IMR-90 (cell line): ENCODE measurements around the gene KLHDC10. TPM values are rescaled to one million over a fixed set of nuclear protein-coding genes. Genes with fewer than 3 reads are reported as not detected.

ENCODE experiments used
- ATAC-seq: fragments of 200-7000 bp; cut with Tn5 transposase; 2 replicates; pipeline ENCODE4 v1.9.1; 2020; ENCODE audit warnings: low read depth, mild to moderate bottlenecking, moderate library complexity
- BruUV-seq: library from RNA; stranded (reverse); fragments of 400-500 nt; replicated peaks from 2 replicates; lab custom pipeline; 2021; lab: Mats Ljungman, UMichigan
- CTCF ChIA-PET: fragments of 300-600 bp; formaldehyde crosslinking; extraction: SDS; loops from one replicate; lab custom pipeline; 2021; ENCODE audit warnings: antibody characterized with exemption; lab: Yijun Ruan, JAX
- POLR2A ChIA-PET: fragments of 300-600 bp; sonication (Branson Sonifier 250); formaldehyde crosslinking; loops from one replicate; lab custom pipeline; 2022; ENCODE audit warnings: antibody characterized with exemption; ENCODE audit not compliant: unreplicated experiment; lab: Charles Lee
- DNase-seq: peaks from one replicate; pipeline ENCODE4 v3.0.0; 2013
- H2AFZ ChIP-seq: replicated peaks from 2 replicates; pipeline ENCODE3; 2013; ENCODE audit warnings: low read length, mild to moderate bottlenecking; ENCODE audit not compliant: poor library complexity
- H2AK5ac ChIP-seq: 2 replicates; pipeline ENCODE4 v1.6.1; 2013; ENCODE audit warnings: low read depth, low read length, inconsistent platforms
- H2AK9ac ChIP-seq: replicated peaks from 2 replicates; pipeline ENCODE3; 2013; ENCODE audit warnings: mild to moderate bottlenecking, low read depth, low read length, moderate library complexity; ENCODE audit not compliant: poor library complexity
- H2BK120ac ChIP-seq: 2 replicates; pipeline ENCODE4 v1.6.1; 2013; ENCODE audit warnings: low read depth, low read length, inconsistent platforms
- H2BK15ac ChIP-seq: 3 replicates; pipeline ENCODE4 v1.6.1; 2013; ENCODE audit warnings: low read depth, low read length, inconsistent platforms
- H2BK20ac ChIP-seq: 2 replicates; pipeline ENCODE4 v1.6.1; 2013; ENCODE audit warnings: low read depth, mild to moderate bottlenecking, inconsistent platforms, low read length, moderate library complexity
- H2BK5ac ChIP-seq: 2 replicates; pipeline ENCODE4 v1.6.1; 2013; ENCODE audit warnings: mild to moderate bottlenecking, low read depth, low read length, inconsistent platforms; ENCODE audit not compliant: poor library complexity, severe bottlenecking
- H3K14ac ChIP-seq: replicated peaks from 2 replicates; pipeline ENCODE4 v1.6.1; 2013; ENCODE audit warnings: low read depth, low read length, inconsistent platforms
- H3K18ac ChIP-seq: 2 replicates; pipeline ENCODE4 v1.6.1; 2013; ENCODE audit warnings: low read depth, low read length, control low read depth
- H3K23ac ChIP-seq: 2 replicates; pipeline ENCODE4 v1.6.1; 2013; ENCODE audit warnings: low read depth, low read length, inconsistent platforms
- H3K27ac ChIP-seq: 2 replicates; pipeline ENCODE4 v1.5.1; 2013; ENCODE audit warnings: mild to moderate bottlenecking, control low read depth, low read length; ENCODE audit not compliant: insufficient read depth
- H3K27me3 ChIP-seq: 2 replicates; pipeline ENCODE4 v1.6.1; 2013; ENCODE audit warnings: low read length; ENCODE audit not compliant: control insufficient read depth, insufficient read depth
- H3K36me3 ChIP-seq: 2 replicates; pipeline ENCODE4 v1.6.1; 2013; ENCODE audit warnings: low read length, mixed read lengths; ENCODE audit not compliant: control insufficient read depth, insufficient read depth
- H3K4ac ChIP-seq: 2 replicates; pipeline ENCODE4 v1.6.1; 2013; ENCODE audit warnings: low read depth, low read length, inconsistent platforms
- H3K4me1 ChIP-seq: 2 replicates; pipeline ENCODE4 v1.6.1; 2013; ENCODE audit warnings: low read length, mixed read lengths; ENCODE audit not compliant: control insufficient read depth, insufficient read depth
- H3K4me2 ChIP-seq: 2 replicates; pipeline ENCODE4 v1.6.1; 2013; ENCODE audit warnings: low read depth, mild to moderate bottlenecking, control low read depth, low read length, moderate library complexity
- H3K4me3 ChIP-seq: 2 replicates; pipeline ENCODE4 v1.5.1; 2013; ENCODE audit warnings: low read depth, mild to moderate bottlenecking, control low read depth, low read length, moderate library complexity; ENCODE audit not compliant: insufficient read depth
- H3K56ac ChIP-seq: 2 replicates; pipeline ENCODE4 v1.6.1; 2013; ENCODE audit warnings: low read length, inconsistent platforms; ENCODE audit not compliant: insufficient read depth; ENCODE audit errors: extremely low read depth
- H3K79me1 ChIP-seq, 2 experiments: 2 replicates each; pipeline ENCODE4 v1.6.1; 2013; ENCODE audit warnings: low read length in 2 of 2, inconsistent platforms in 1 of 2, low read depth in 1 of 2
- H3K9ac ChIP-seq: 2 replicates; pipeline ENCODE4 v1.6.1; 2013; ENCODE audit warnings: low read depth, low read length, control low read depth
- H3K9me1 ChIP-seq: 2 replicates; pipeline ENCODE4 v1.6.1; 2013; ENCODE audit warnings: low read length, inconsistent platforms; ENCODE audit not compliant: insufficient read depth
- H3K9me3 ChIP-seq: 2 replicates; pipeline ENCODE4 v1.6.1; 2013; ENCODE audit warnings: low read length; ENCODE audit not compliant: control insufficient read depth, insufficient read depth
- H4K20me1 ChIP-seq: 2 replicates; pipeline ENCODE4 v1.6.1; 2013; ENCODE audit warnings: low read length, inconsistent platforms; ENCODE audit not compliant: insufficient read depth
- H4K5ac ChIP-seq: 2 replicates; pipeline ENCODE4 v1.6.1; 2013; ENCODE audit warnings: mild to moderate bottlenecking, low read depth, low read length, control low read depth
- H4K8ac ChIP-seq, 2 experiments: 2 replicates each; pipeline ENCODE4 v1.6.1; 2013; ENCODE audit warnings: low read depth in 2 of 2, low read length in 2 of 2, control low read depth in 1 of 2, inconsistent platforms in 1 of 2
- H4K91ac ChIP-seq: 2 replicates; pipeline ENCODE4 v1.6.1; 2013; ENCODE audit warnings: low read depth, low read length, inconsistent platforms; ENCODE audit not compliant: insufficient read depth
- CEBPB ChIP-seq: IDR thresholded peaks from 2 replicates; pipeline ENCODE4 v1.6.1; 2012; ENCODE audit warnings: low read depth, low read length, improper control_type of control experiment
- CHD1 ChIP-seq: IDR thresholded peaks from 2 replicates; pipeline ENCODE4 v1.6.1; 2012; ENCODE audit warnings: low read depth, low read length, improper control_type of control experiment
- FOS ChIP-seq: fragments of 150-350 bp; IDR thresholded peaks from 2 replicates; pipeline ENCODE4 v1.6.1; 2016; ENCODE audit warnings: low read depth, low read length
- WGBS, 2 experiments: methylation state at CpG; one replicate each; pipeline versions ENCODE4 v1.1.5 to v1.1.7; 2013; ENCODE audit warnings: missing lambda C conversion rate in 2 of 2; ENCODE audit not compliant: insufficient read length in 1 of 2; ENCODE audit errors: extremely low coverage in 2 of 2; 5-methylcytosine and 5-hydroxymethylcytosine counted together
- dilution Hi-C: fragments of 300-500 bp; cut with HindIII; formaldehyde crosslinking; loops from one replicate; pipeline ENCODE4 v1.14.3; 2018; ENCODE audit warnings: low sequenced_read_pairs; ENCODE audit not compliant: unreplicated experiment
- in situ Hi-C: fragments of 300-500 bp; cut with MboI; formaldehyde crosslinking; loops from 3 replicates; pipeline ENCODE4 v1.14.3; 2019; ENCODE audit warnings: low sequenced_read_pairs, inconsistent platforms, mixed read lengths
- intact Hi-C: fragments of 100-400 bp; cut with micrococcal nuclease; formaldehyde crosslinking; loops from 2 replicates; pipeline ENCODE4 v1.10.0; 2022
- polyA plus RNA-seq, 3 experiments: library from polyadenylated mRNA; depleted of rRNA; stranded (reverse); fragments of >200 nt; gene quantifications; 2 replicates each; pipeline ENCODE4 v1.2.3, GENCODE V29; 2012; ENCODE audit warnings: low replicate concordance in 1 of 3
- total RNA-seq: library from RNA; depleted of rRNA; stranded (reverse); fragments of >200 nt; gene quantifications from 2 replicates; pipeline ENCODE4 v1.2.3, GENCODE V29; 2012

KLHDC10 gene
- total and polyA plus RNA-seq, 2 of the 4 experiments (the other 2 are of a cell fraction), result 12.4 to 27.1 TPM

- Histone ChIP-seq H3K4ac (0 out of 2 replicates have a peak overlapping the region, but pooled peaks have one; percentile 39), H3K9me1 (peaks cover 11% of the 10 kb centered on the region), H3K36me3 (no peaks in the 10 kb centered on the region), H3K4me1 (no peaks in the 10 kb centered on the region), H3K4me3 (no peak overlapping the region), H3K9ac (no peak overlapping the region), H2BK15ac (no peak overlapping the region), H2AFZ (peak overlapping the region; percentile 27), H2BK20ac (no peak overlapping the region), H4K5ac (no peak overlapping the region), H2AK5ac (peak overlapping the region; percentile 90), H3K9me3 (peaks cover 3% of the 10 kb centered on the region; the same call in 1 of the 2 replicates), H3K79me1 (no peaks in the 10 kb centered on the region), H2BK5ac (peak overlapping the region; percentile 87), H2AK9ac (no peak overlapping the region), H4K20me1 (no peaks in the 10 kb centered on the region), H2BK120ac (no peak overlapping the region), H4K8ac (0 out of 4 replicates have a peak overlapping the region, but pooled peaks of 1 of the 2 experiments have one; percentile 25), H3K14ac (peak overlapping the region; percentile 7; the same call in 1 of the 2 replicates), H3K27ac (no peak overlapping the region), H3K56ac (no peak overlapping the region), H3K23ac (peak overlapping the region; percentile 7; the same call in 1 of the 2 replicates), H3K27me3 (no peaks in the 10 kb centered on the region), H3K18ac (0 out of 2 replicates have a peak overlapping the region, but pooled peaks have one; percentile 10), H4K91ac (no peak overlapping the region), H3K4me2 (no peak overlapping the region)
- ChIA-PET CTCF (no interaction called here), POLR2A (no interaction called here)
- intact Hi-C loops (no loop called here), in situ Hi-C loops (no loop called here), dilution Hi-C loops (no loop called here)
- ATAC-seq (peak; percentile 22; the same call in 1 of the 2 replicates), DNase-seq (peak; percentile 23)
- WGBS, 2 experiments, result 67% methylated on average over 3 of the region's 5 CpGs; no CpG with 5 or more reads in 1 of the 2 experiments
- TF ChIP-seq CHD1, result no peak
- peak; percentile 89 for TF ChIP-seq CEBPB
- no peak for TF ChIP-seq FOS
- BruUV-seq, result no TSS peak
These were observed 81.5 kb downstream of the KLHDC10 start for GRCh38 chr7:130151591-130152492.
